ENCODE results near the gene HIGD2A.
"Not testable (repeated sequence)": the region's sequence is repeated elsewhere in the genome, so short reads cannot be mapped to it uniquely, and the experiment has no call there.

The HIGD2A gene

GRCh38 chr5:176394881-176395675 is 6.5 kb downstream of the HIGD2A start:
- no peak for DNase-seq (ENCODE audit: low read depth in 2 of 2)

GRCh38 chr5:176396330-176396729 is 7.8 kb downstream of the HIGD2A start:
- DNase-seq (ENCODE audit: low read depth in 2 of 2): no peak

GRCh38 chr5:176397736-176398420 is 9.3 kb downstream of the HIGD2A start:
- DNase-seq (ENCODE audit: low read depth in 2 of 2): no peak

- DNase-seq (ENCODE audit: low read depth in 2 of 2): no peak
Observed at GRCh38 chr5:176400382-176401156, 12.0 kb downstream of the HIGD2A start.

GRCh38 chr5:176401281-176402205 is 13.0 kb downstream of the HIGD2A start:
- no peak for DNase-seq (ENCODE audit: low read depth in 2 of 2)

- DNase-seq (ENCODE audit: low read depth in 2 of 2): no peak
Observed at GRCh38 chr5:176405656-176406435, 17.3 kb downstream of the HIGD2A start.

- DNase-seq (ENCODE audit: low read depth in 2 of 2): no peak
Observed at GRCh38 chr5:176406436-176407052, 18.0 kb downstream of the HIGD2A start.

- no peak for DNase-seq (ENCODE audit: low read depth in 2 of 2)
Observed at GRCh38 chr5:176407456-176408251, 19.1 kb downstream of the HIGD2A start.

GRCh38 chr5:176408252-176408573 is 19.7 kb downstream of the HIGD2A start:
- DNase-seq (ENCODE audit: low read depth in 2 of 2): not testable (repeated sequence)

- DNase-seq (ENCODE audit: low read depth in 2 of 2): no peak
Observed at GRCh38 chr5:176408590-176408989, 20.0 kb downstream of the HIGD2A start.

GRCh38 chr5:176409765-176410164 is 21.2 kb downstream of the HIGD2A start:
- no peak for DNase-seq (ENCODE audit: low read depth in 2 of 2)

- no peak for DNase-seq (ENCODE audit: low read depth in 2 of 2)
Observed at GRCh38 chr5:176410486-176411180, 22.1 kb downstream of the HIGD2A start.

GRCh38 chr5:176412517-176413254 is 24.1 kb downstream of the HIGD2A start:
- DNase-seq (ENCODE audit: low read depth in 2 of 2): no peak

- DNase-seq (ENCODE audit: low read depth in 2 of 2): no peak
Observed at GRCh38 chr5:176413255-176413565, 24.7 kb downstream of the HIGD2A start.

- DNase-seq (ENCODE audit: low read depth in 2 of 2): no peak
Observed at GRCh38 chr5:176413709-176414191, 25.2 kb downstream of the HIGD2A start.

- DNase-seq (ENCODE audit: low read depth in 2 of 2): no peak
Observed at GRCh38 chr5:176414704-176415103, 26.2 kb downstream of the HIGD2A start.

- DNase-seq (ENCODE audit: low read depth in 2 of 2): no peak
Observed at GRCh38 chr5:176415240-176415951, 26.8 kb downstream of the HIGD2A start.
